Endothelial cell of umbilical vein (primary cell): ENCODE measurements around the gene IGF2BP2. TPM values are rescaled to one million over a fixed set of nuclear protein-coding genes. Genes with fewer than 3 reads are reported as not detected.

Source experiments
- BruUV-seq: library from RNA; stranded (reverse); fragments of 400-500 nt; replicated peaks from 2 replicates; lab custom pipeline; 2021; lab: Mats Ljungman, UMichigan
- CTCF ChIA-PET: fragments of 300-600, 350-600 bp; sonication (Branson Sonifier 250); formaldehyde crosslinking; loops from one replicate; lab custom pipeline; 2021; ENCODE audit warnings: antibody characterized with exemption, inconsistent platforms; lab: Charles Lee
- POLR2A ChIA-PET: fragments of 300-600, 350-600 bp; sonication (Branson Sonifier 250); formaldehyde crosslinking; loops from one replicate; lab custom pipeline; 2021; ENCODE audit warnings: antibody characterized with exemption, inconsistent platforms; lab: Charles Lee
- DNase-seq: peaks from one replicate; pipeline ENCODE4 v3.0.0-alpha.2; 2011; ENCODE audit warnings: low read depth, low spot score
- FAIRE-seq: peaks from 2 replicates; lab custom pipeline; 2011; peaks lifted over from hg19 to GRCh38; lab: Jason Lieb, UNC
- H2AFZ ChIP-seq: 2 replicates; pipeline ENCODE4 v1.6.0; 2012; ENCODE audit warnings: low read depth, low read length, control low read depth, inconsistent platforms
- H3K27ac ChIP-seq: 2 replicates; pipeline ENCODE4 v1.5.1; 2011; ENCODE audit warnings: low read depth, mild to moderate bottlenecking, control low read depth, low read length, moderate library complexity; ENCODE audit not compliant: insufficient read depth
- H3K27me3 ChIP-seq, 2 experiments: 2 replicates each; pipeline versions ENCODE4 v1.6.0 to v1.6.1; 2011; ENCODE audit warnings: low read length in 2 of 2, mixed read lengths in 1 of 2; ENCODE audit not compliant: control insufficient read depth in 2 of 2, insufficient read depth in 2 of 2
- H3K36me3 ChIP-seq, 2 experiments: 2 replicates in 1 of 2; 3 replicates in 1 of 2; pipeline ENCODE4 v1.5.1; 2011; ENCODE audit warnings: low read length in 2 of 2, mild to moderate bottlenecking in 1 of 2, moderate library complexity in 1 of 2; ENCODE audit not compliant: control insufficient read depth in 2 of 2, insufficient read depth in 2 of 2; ENCODE audit errors: extremely low read depth in 1 of 2
- H3K4me1 ChIP-seq: 3 replicates; pipeline ENCODE4 v1.5.1; 2011; ENCODE audit warnings: mild to moderate bottlenecking, low read length; ENCODE audit not compliant: control insufficient read depth, insufficient read depth; ENCODE audit errors: extremely low read depth
- H3K4me2 ChIP-seq: 2 replicates; pipeline ENCODE4 v1.6.1; 2011; ENCODE audit warnings: low read length, control low read depth, mixed read lengths; ENCODE audit not compliant: insufficient read depth
- H3K4me3 ChIP-seq, 3 experiments: fragments of 200-600 bp in 1 of 3; sonication (generic), shearing (Covaris generic) in 1 of 3; replicated peaks in 1 of 3; 2 replicates each; pipeline ENCODE4 v1.5.1; 2011 to 2016; ENCODE audit warnings: control low read depth in 3 of 3, low read length in 3 of 3, mild to moderate bottlenecking in 2 of 3, inconsistent platforms in 1 of 3, low read depth in 1 of 3, moderate library complexity in 1 of 3; ENCODE audit not compliant: insufficient read depth in 1 of 3
- H3K79me2 ChIP-seq: 2 replicates; pipeline ENCODE4 v1.6.0; 2012; ENCODE audit warnings: low read length, inconsistent platforms; ENCODE audit not compliant: control insufficient read depth, insufficient read depth
- H3K9ac ChIP-seq: replicated peaks from 2 replicates; pipeline ENCODE3; 2011; ENCODE audit warnings: low read length, control low read depth; ENCODE audit not compliant: insufficient read depth; ENCODE audit errors: extremely low read depth
- H3K9me1 ChIP-seq: replicated peaks from 3 replicates; pipeline ENCODE4 v1.6.0; 2011; ENCODE audit warnings: mild to moderate bottlenecking, low read length; ENCODE audit not compliant: control insufficient read depth, insufficient read depth; ENCODE audit errors: extremely low read depth
- H3K9me3 ChIP-seq: replicated peaks from 2 replicates; pipeline ENCODE4 v1.5.1; 2012; ENCODE audit warnings: low read length, inconsistent platforms; ENCODE audit not compliant: control insufficient read depth, insufficient read depth
- H4K20me1 ChIP-seq: replicated peaks from 2 replicates; pipeline ENCODE3; 2011; ENCODE audit warnings: mild to moderate bottlenecking, low read length; ENCODE audit not compliant: control insufficient read depth, insufficient read depth; ENCODE audit errors: extremely low read depth
- EZH2 ChIP-seq: IDR thresholded peaks from 2 replicates; pipeline ENCODE4 v1.6.1; 2012; ENCODE audit warnings: borderline replicate concordance, low read depth, mild to moderate bottlenecking, moderate library complexity, low read length, inconsistent platforms; ENCODE audit not compliant: severe bottlenecking
- FOS ChIP-seq: IDR thresholded peaks from 2 replicates; pipeline ENCODE4 v1.6.1; 2011; ENCODE audit warnings: mild to moderate bottlenecking, low read length, moderate library complexity, borderline replicate concordance; ENCODE audit not compliant: insufficient read depth
- GATA2 ChIP-seq: IDR thresholded peaks from 2 replicates; pipeline ENCODE4 v1.7.0; 2011; ENCODE audit warnings: low read depth, mild to moderate bottlenecking, moderate library complexity, mixed read lengths, low read length; ENCODE audit not compliant: insufficient read length, insufficient read depth
- JUN ChIP-seq: IDR thresholded peaks from 2 replicates; pipeline ENCODE4 v1.6.1; 2011; ENCODE audit warnings: borderline replicate concordance, low read depth; ENCODE audit not compliant: insufficient read length, insufficient read depth
- MYC ChIP-seq: IDR thresholded peaks from one replicate; pipeline ENCODE4 v1.6.1; 2011; ENCODE audit warnings: mild to moderate bottlenecking, low read depth, low read length
- POLR2A ChIP-seq: IDR thresholded peaks from 2 replicates; pipeline ENCODE4 v1.6.1; 2012; ENCODE audit warnings: low read depth, mild to moderate bottlenecking, control low read depth, low read length
- POLR2AphosphoS5 ChIP-seq: IDR thresholded peaks from 2 replicates; pipeline ENCODE4 v1.6.1; 2012; ENCODE audit warnings: low read depth, mild to moderate bottlenecking, control low read depth, low read length, moderate library complexity; ENCODE audit not compliant: insufficient read depth
- dilution Hi-C: fragments of 300-500 bp; cut with MboI; formaldehyde crosslinking; loops from one replicate; pipeline ENCODE4 v1.15.0; 2019; ENCODE audit warnings: low sequenced_read_pairs; ENCODE audit not compliant: extremely low pct_ligation_motif_present
- intact Hi-C: fragments of 100-400 bp; cut with micrococcal nuclease; formaldehyde crosslinking; loops from one replicate; pipeline ENCODE4 v1.10.0; 2022
- polyA plus RNA-seq, 4 experiments: library from polyadenylated mRNA; depleted of rRNA in 3 of 4; stranded (reverse) in 3 of 4; unstranded in 1 of 4; fragments of >200 nt; gene quantifications; 2 replicates each; pipeline versions ENCODE4 v1.2.1 to v1.2.3, GENCODE V29; 2011 to 2012; ENCODE audit warnings: missing spikeins in 1 of 4
- total RNA-seq: library from RNA; stranded (reverse); gene quantifications from 2 replicates; pipeline ENCODE4 v1.2.3, GENCODE V29; 2021
- TF ChIP-seq, protein P1 (sequence below), 2 donors: IDR thresholded peaks; 1 replicate in 1 of 2; 2 replicates in 1 of 2; pipeline ENCODE4 v1.5.1; 2011; ENCODE audit warnings: low read length in 2 of 2, mild to moderate bottlenecking in 2 of 2, moderate library complexity in 2 of 2, control low read depth in 1 of 2, inconsistent platforms in 1 of 2, low read depth in 1 of 2; ENCODE audit not compliant: insufficient read depth in 1 of 2; ENCODE audit errors: extremely low read depth in 1 of 2
- TF ChIP-seq, protein P2 (sequence below): IDR thresholded peaks from 2 replicates; pipeline ENCODE4 v1.6.1; 2011; ENCODE audit not compliant: insufficient read depth, insufficient read length

Gene IGF2BP2
- total and polyA plus RNA-seq, 2 donors (not counting 3 experiments of a cell fraction or from before 2014, with no cell fraction given) = 10.7 to 130 TPM

DNA sequence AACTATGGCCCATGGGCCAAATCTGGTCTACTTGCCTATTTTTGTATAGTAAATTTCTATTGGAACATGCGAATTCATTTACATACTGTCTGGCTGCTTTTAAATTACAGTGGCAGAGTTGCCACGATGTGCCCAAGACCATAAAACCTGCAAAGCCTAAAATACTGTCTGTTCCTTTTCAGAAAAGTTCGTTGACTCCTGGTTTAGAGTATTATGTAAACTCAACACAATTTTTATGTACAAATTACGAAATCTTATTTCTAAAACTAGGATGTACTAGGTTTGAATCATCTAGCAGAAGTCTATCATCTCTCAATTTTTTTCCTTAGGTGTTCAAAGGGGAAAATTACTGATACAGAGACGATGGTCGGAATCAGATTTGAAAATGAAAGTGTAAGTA lies 211.8 kb downstream of the IGF2BP2 start:
- H3K36me3 ChIP-seq = peaks cover 6 to 9% of the 10 kb centered on the region in 2 experiments
- H3K9ac ChIP-seq = no peak overlapping the region
- no peaks in the 10 kb centered on the region for H3K9me3 ChIP-seq
- H3K4me1 ChIP-seq = no peaks in the 10 kb centered on the region
- CTCF ChIA-PET = no interaction called here
- no peak for TF ChIP-seq FOS
- TF ChIP-seq POLR2A = no peak
- TF ChIP-seq MYC = no peak
- TF ChIP-seq EZH2 = no peak
- no peak for TF ChIP-seq POLR2AphosphoS5
- no peak for TF ChIP-seq JUN
- no peak for TF ChIP-seq GATA2
- TF ChIP-seq, protein P1, sequence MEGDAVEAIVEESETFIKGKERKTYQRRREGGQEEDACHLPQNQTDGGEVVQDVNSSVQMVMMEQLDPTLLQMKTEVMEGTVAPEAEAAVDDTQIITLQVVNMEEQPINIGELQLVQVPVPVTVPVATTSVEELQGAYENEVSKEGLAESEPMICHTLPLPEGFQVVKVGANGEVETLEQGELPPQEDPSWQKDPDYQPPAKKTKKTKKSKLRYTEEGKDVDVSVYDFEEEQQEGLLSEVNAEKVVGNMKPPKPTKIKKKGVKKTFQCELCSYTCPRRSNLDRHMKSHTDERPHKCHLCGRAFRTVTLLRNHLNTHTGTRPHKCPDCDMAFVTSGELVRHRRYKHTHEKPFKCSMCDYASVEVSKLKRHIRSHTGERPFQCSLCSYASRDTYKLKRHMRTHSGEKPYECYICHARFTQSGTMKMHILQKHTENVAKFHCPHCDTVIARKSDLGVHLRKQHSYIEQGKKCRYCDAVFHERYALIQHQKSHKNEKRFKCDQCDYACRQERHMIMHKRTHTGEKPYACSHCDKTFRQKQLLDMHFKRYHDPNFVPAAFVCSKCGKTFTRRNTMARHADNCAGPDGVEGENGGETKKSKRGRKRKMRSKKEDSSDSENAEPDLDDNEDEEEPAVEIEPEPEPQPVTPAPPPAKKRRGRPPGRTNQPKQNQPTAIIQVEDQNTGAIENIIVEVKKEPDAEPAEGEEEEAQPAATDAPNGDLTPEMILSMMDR (IDR thresholded peaks at IDR 0.05; ENCODE audit: extremely low read depth in 1 of 2, insufficient read depth in 1 of 2, low read depth in 1 of 2, low read length in 2 of 2) = no peak
- TF ChIP-seq, protein P2, sequence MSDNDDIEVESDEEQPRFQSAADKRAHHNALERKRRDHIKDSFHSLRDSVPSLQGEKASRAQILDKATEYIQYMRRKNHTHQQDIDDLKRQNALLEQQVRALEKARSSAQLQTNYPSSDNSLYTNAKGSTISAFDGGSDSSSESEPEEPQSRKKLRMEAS = no peak
- no peak for FAIRE-seq
- no peaks in the 10 kb centered on the region for H3K79me2 ChIP-seq
- no peaks in the 10 kb centered on the region for H4K20me1 ChIP-seq
- no peak for DNase-seq
- H2AFZ ChIP-seq = no peak overlapping the region
- POLR2A ChIA-PET = no interaction called here
- no peaks in the 10 kb centered on the region for H3K27me3 ChIP-seq
- H3K4me3 ChIP-seq = no peak overlapping the region
- H3K9me1 ChIP-seq = no peaks in the 10 kb centered on the region
- dilution Hi-C loops (no loop called here), intact Hi-C loops (no loop called here)
- no peak overlapping the region for H3K27ac ChIP-seq
- no peak overlapping the region for H3K4me2 ChIP-seq
- no TSS peak for BruUV-seq
